ENCODE results near the gene PRKN. TPM values are rescaled to one million over a fixed set of nuclear protein-coding genes. Genes with fewer than 3 reads are reported as not detected.

The PRKN gene
- total RNA-seq, 1 donor from 2014 or later = 5.7 TPM

GRCh38 chr6:162421004-162421403 lies 306.6 kb downstream of the PRKN start:
- no peak for TF ChIP-seq CTCF (IDR thresholded peaks at IDR 0.05)
- Mint-ChIP-seq H3K4me3 (ENCODE audit: unreplicated experiment) (no peak overlapping the region), H3K27ac (ENCODE audit: unreplicated experiment) (no peak overlapping the region), H3K9me3 (ENCODE audit: low read depth) (no peaks in the 10 kb centered on the region), H3K27me3 (ENCODE audit: low read depth) (no peaks in the 10 kb centered on the region), H3K4me1 (ENCODE audit: low read depth) (no peaks in the 10 kb centered on the region), H3K36me3 (ENCODE audit: low read depth) (peaks cover 1% of the 10 kb centered on the region)
- no peak for DNase-seq (ENCODE audit: low spot score)

- no peaks in the 10 kb centered on the region for H3K9me3 Mint-ChIP-seq (ENCODE audit: low read depth)
- no peak for DNase-seq (ENCODE audit: low spot score)
- H3K4me3 Mint-ChIP-seq (ENCODE audit: unreplicated experiment) = no peak overlapping the region
- peak; percentile 69 for TF ChIP-seq CTCF (IDR thresholded peaks at IDR 0.05)
- no peaks in the 10 kb centered on the region for H3K27me3 Mint-ChIP-seq (ENCODE audit: low read depth)
- no peak overlapping the region for H3K27ac Mint-ChIP-seq (ENCODE audit: unreplicated experiment)
- peaks cover 1% of the 10 kb centered on the region for H3K36me3 Mint-ChIP-seq (ENCODE audit: low read depth)
- H3K4me1 Mint-ChIP-seq (ENCODE audit: low read depth) = no peaks in the 10 kb centered on the region
These were observed 310.6 kb downstream of the PRKN start for GRCh38 chr6:162416831-162417537.

DNA sequence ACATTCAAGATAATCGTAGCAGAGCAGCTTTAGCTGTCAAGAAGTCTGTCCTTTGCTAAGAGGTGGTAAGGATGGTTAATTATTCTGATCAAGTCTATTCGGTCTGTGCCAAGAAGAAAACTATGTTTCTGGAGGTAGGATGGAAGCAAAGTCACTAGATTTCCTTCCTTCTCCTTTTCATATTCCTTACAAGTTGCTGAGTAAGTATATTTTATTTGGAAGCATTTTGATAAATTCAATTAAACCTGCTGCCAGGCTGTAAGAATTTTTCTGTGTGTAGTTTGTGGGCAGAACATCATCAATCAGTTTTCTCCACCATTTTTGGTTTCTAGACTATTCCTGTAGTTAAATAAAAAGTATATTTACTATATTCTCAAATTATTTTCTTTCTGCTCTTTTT lies 311.3 kb downstream of the PRKN start:
- Mint-ChIP-seq H3K4me1 (ENCODE audit: low read depth) (no peaks in the 10 kb centered on the region), H3K4me3 (ENCODE audit: unreplicated experiment) (no peak overlapping the region), H3K27ac (ENCODE audit: unreplicated experiment) (no peak overlapping the region), H3K9me3 (ENCODE audit: low read depth) (no peaks in the 10 kb centered on the region), H3K27me3 (ENCODE audit: low read depth) (no peaks in the 10 kb centered on the region), H3K36me3 (ENCODE audit: low read depth) (peaks cover 1% of the 10 kb centered on the region)
- DNase-seq (ENCODE audit: low spot score) = no peak
- TF ChIP-seq CTCF (IDR thresholded peaks at IDR 0.05) = no peak

DNA sequence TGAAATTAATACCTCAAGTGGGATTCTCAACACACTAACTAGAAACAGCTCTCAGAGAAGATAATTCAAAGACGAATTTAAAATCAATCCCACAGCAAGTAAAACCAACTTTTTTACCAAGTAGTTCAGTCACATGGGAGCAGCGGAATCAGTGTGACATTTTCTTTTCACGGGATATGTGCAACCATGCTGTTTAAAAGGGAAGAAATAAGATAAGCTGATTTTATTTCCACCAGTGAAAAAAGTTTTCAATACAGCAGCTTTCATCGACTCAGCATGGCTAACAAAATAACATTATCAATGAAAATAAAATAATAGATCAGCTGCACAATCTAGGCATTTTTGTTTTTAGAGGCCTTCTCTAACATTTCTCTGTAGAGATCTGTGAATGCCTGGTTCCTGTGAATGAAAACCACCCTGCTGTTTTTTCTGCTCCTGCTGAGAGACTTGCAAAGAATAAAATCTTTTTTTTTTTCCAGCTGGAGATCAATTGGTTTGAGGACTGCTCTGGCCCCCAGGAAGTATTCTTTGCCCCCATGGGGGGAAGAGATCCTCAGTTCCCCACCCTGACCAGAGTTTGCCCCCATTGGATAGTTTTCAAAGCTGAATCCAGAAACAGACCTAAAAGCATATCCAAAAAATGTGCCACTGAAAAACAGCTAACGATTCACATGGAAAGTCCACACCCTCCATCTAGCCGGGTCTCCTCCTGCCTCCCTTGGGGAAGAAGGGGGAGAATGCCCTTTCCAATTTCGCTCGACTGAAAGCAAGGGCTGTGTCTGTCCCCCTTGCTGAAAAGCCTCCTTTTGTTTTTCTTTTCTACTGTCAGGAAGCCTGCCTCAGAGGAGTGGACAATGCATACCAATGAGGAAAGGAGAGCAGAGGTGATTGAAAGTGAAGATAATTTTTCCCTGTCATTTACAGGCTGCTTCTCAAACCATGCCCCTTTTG lies 317.6 kb downstream of the PRKN start:
- no peaks in the 10 kb centered on the region for H3K36me3 Mint-ChIP-seq (ENCODE audit: low read depth)
- no peaks in the 10 kb centered on the region for H3K27me3 Mint-ChIP-seq (ENCODE audit: low read depth)
- no peak overlapping the region for H3K4me3 Mint-ChIP-seq (ENCODE audit: unreplicated experiment)
- no peaks in the 10 kb centered on the region for H3K9me3 Mint-ChIP-seq (ENCODE audit: low read depth)
- DNase-seq (ENCODE audit: low spot score) = no peak
- TF ChIP-seq CTCF (IDR thresholded peaks at IDR 0.05) = no peak
- peaks cover 18% of the 10 kb centered on the region for H3K4me1 Mint-ChIP-seq (ENCODE audit: low read depth)
- H3K27ac Mint-ChIP-seq (ENCODE audit: unreplicated experiment) = no peak overlapping the region

DNA sequence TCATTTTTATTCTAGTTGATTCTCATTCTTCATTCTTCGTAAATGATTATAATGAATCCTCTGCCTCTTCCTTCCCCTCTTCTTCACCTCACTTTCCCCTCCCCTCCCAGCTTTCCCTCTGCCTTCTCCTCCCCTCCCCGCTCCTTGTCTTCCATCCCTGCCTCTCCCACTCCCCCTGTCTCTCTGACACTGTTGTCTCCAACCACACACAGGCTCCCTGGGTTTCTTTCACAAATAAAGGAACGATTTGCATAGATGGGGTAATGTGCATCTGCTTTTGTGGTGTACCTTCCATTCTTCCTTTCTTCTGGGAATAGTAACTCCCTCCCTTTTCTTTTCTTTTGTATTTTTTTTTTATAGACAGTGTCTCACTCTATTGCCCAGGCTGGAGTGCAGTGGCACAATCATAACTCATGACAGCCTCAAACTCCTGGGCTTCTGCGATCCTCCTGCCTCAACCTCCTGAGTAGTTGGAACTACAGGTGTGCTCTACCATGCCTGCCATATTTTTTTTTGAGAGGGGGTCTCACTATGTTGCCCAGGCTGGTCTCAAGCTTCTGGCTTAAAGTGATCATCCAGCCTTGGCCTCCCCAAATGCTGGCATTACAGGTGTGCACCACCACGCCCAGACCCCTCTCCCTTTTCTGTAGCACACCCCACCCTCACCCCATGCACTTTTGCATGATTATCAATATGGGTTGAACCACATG lies 318.6 kb downstream of the PRKN start:
- Mint-ChIP-seq H3K9me3 (ENCODE audit: low read depth) (no peaks in the 10 kb centered on the region), H3K4me1 (ENCODE audit: low read depth) (peaks cover 24% of the 10 kb centered on the region), H3K27ac (ENCODE audit: unreplicated experiment) (no peak overlapping the region), H3K4me3 (ENCODE audit: unreplicated experiment) (no peak overlapping the region), H3K36me3 (ENCODE audit: low read depth) (no peaks in the 10 kb centered on the region), H3K27me3 (ENCODE audit: low read depth) (no peaks in the 10 kb centered on the region)
- no peak for DNase-seq (ENCODE audit: low spot score)
- TF ChIP-seq CTCF (IDR thresholded peaks at IDR 0.05) = no peak
